Lower leg skin (tissue), 3 donors: ENCODE data around the gene MARVELD3.

Experiments
- POLR2A ChIP-seq, 2 donors: fragments of 450-650 bp; IDR thresholded peaks; one replicate each; pipeline ENCODE4 v1.6.1; 2016 to 2017; ENCODE audit warnings: antibody characterized with exemption in 2 of 2, mild to moderate bottlenecking in 1 of 2, moderate library complexity in 1 of 2
- TF ChIP-seq, protein P1 (sequence below), 3 donors: fragments of 450-650 bp; IDR thresholded peaks; one replicate each; pipeline ENCODE4 v1.5.1; 2016; ENCODE audit warnings: antibody characterized with exemption in 3 of 3, mild to moderate bottlenecking in 3 of 3, moderate library complexity in 2 of 3

DNA sequence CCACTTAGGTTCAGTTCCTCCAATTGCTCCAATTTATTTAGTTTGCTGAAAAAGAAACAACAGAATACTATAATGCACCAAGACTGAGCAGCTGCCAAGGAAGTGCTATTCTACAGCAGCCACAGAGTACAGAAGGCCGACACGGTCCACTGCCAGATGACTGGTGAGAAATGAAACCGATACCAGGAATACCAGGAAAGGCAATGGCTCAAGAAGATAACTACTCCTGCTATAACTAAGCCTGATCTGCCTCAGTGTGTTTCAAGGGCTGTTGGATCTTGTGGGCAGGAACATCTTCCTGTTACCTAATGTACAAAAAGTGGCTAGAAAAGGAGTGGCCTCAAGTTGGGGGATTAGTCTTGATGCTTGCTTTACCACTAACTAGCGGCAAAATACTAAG, 32.8 kb downstream of the MARVELD3 start:
- TF ChIP-seq, protein P1, sequence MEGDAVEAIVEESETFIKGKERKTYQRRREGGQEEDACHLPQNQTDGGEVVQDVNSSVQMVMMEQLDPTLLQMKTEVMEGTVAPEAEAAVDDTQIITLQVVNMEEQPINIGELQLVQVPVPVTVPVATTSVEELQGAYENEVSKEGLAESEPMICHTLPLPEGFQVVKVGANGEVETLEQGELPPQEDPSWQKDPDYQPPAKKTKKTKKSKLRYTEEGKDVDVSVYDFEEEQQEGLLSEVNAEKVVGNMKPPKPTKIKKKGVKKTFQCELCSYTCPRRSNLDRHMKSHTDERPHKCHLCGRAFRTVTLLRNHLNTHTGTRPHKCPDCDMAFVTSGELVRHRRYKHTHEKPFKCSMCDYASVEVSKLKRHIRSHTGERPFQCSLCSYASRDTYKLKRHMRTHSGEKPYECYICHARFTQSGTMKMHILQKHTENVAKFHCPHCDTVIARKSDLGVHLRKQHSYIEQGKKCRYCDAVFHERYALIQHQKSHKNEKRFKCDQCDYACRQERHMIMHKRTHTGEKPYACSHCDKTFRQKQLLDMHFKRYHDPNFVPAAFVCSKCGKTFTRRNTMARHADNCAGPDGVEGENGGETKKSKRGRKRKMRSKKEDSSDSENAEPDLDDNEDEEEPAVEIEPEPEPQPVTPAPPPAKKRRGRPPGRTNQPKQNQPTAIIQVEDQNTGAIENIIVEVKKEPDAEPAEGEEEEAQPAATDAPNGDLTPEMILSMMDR (IDR thresholded peaks at IDR 0.05), result no peak
- no peak for TF ChIP-seq POLR2A (IDR thresholded peaks at IDR 0.05)
